HTR-8/SVneo (cell line): ENCODE measurements around the gene MAN2A1.

Source experiments
- DNase-seq: peaks from one replicate; pipeline ENCODE4 v3.0.0; 2011; ENCODE audit warnings: low spot score, mixed read lengths; ENCODE audit not compliant: insufficient read length
- FAIRE-seq: peaks from 2 replicates; lab custom pipeline; 2011; peaks lifted over from hg19 to GRCh38; lab: Jason Lieb, UNC

Gene MAN2A1

DNA sequence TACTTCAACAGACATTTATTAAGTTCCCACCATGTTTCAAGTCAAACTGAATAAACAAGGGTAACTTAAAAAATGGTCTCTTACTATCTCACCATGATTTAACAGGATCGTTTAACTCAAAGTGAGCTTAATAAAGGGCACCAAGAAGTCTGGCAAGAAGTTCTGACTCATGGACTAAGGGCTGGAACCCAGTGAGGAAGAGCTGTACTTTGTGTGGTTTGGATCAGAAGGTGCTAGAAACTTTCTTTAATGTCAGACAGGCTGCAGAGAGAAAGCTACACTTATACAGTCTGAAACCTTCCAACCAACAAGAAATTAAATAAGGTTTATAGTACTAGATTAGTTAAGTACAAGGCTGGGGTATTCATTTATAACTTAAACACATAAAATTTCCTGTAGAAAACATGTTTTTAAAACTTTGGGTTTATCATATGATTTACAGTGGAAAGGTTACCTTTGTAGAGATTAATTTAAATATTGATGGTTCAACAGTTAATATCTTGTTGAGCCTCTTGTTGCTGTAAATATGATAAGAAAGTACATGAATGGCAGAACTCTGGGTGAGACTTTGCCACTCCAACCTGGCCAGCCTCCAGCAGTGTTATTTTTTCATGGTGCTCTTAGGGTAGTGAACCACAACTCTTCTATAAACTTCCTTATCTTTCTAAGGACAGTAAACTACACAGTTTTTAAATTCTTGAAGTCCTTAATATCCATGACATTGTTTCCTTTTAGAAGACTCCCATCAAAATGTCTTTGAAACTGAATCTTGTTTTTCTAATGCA, 162.8 kb downstream of the MAN2A1 start:
- no peak for DNase-seq
- FAIRE-seq, result no peak

DNA sequence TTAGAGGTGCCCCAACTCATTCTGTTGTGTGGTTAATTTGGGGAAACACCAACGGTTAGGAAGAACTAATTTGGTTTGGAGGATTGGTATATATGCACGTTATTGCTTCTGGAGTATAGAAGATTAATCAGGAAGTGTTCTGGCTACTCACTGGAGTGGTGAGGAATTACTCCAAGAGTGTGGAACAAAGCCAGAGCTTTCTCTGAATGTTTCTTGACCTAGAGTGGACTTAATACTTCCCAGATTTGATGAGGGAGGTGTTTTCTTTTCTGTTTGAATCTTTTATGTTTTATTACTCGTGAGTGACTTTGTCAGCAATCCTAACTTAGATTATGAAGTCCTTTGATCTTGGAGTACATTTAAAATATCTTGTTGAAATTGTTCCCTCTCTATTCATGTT, 163.7 kb downstream of the MAN2A1 start:
- FAIRE-seq, result no peak
- DNase-seq, result no peak

DNA sequence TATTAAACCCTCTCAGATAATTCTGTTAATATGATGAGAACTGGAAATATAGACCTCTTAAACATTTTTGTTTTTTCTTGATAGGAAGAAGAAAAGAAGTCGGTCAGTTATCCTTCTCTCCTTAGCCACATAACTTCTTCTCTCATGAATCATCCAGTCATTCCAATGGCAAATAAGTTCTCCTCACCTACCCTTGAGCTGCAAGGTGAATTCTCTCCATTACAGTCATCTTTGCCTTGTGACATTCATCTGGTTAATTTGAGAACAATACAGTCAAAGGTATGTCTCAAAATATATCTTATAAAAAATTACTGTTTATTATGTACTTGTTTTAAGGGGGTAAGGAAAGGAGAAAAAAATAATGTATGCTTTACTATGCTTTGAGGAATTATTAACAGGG, 165.3 kb downstream of the MAN2A1 start:
- no peak for FAIRE-seq

DNA sequence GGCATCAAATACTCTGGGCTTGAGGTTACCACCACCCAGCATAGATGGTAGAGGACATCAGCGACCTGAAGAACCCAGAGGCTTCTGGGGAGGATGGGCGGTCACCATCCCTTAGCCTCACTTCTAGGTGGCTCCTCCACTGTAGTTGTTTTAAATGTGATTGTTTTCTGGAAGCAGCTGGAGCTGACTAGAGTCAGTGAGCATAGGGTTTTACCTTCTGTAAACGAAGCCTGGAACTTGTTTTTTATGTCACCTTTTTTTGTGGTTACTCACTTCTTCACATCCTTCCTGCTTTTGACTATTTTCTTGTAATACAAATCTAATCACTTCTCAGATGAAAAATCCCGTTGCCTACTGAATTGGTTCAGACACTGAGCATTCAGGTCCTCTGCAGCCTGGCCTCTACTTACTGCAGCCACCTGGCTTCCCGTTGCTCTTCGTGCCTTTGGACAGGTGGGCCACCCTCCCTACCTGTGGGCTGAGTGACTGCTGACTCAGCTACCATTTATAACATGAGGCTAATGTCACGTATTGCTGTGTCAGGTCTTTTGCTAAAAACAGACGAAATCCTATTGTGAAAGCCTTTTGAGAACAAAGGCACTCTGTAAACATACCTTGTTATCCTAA, 167.8 kb downstream of the MAN2A1 start:
- DNase-seq, result no peak
- no peak for FAIRE-seq

More for the DNA sequence above, 165.3 kb downstream of the MAN2A1 start:
- DNase-seq, result no peak

DNA sequence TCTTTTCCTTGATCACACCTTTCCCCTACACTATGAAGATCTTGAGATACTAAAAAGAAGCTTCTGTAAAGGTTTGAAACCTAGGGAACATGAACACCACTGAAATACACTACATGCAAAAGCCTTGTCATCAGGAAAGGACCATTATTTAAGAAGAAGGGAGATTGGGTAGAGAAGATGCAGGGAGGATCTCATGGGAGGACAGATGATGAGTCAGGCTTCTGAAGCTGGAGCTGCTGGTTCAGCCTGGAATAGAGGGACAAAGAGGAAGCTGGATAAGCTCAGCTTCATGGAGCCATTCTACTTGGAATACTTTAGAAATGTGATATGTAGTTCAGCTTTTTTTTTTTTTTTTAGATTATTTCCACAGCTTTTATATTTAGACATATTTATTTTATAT, 169.8 kb downstream of the MAN2A1 start:
- FAIRE-seq, result no peak

DNA sequence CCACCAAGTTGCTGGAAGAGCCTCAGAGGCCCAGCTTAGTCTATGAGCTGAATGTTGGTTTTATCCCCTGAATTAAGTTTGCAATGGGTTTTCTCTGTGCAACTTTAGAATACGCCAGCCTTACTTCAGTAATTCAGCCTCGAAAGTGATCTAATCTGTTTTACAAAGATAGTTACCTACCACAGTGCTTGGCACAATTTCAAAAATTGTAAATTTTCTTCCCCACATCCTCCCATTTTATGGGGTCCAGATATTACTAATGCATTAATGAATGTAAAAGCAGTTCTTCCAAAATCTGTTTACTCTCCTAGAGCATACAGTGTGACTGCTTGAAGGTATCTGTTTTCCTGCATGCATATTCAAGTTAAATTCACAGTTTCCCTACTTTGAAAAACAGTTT, 172.6 kb downstream of the MAN2A1 start:
- DNase-seq (no peak), FAIRE-seq (no peak)

More for the DNA sequence above, 169.8 kb downstream of the MAN2A1 start:
- DNase-seq, result no peak

DNA sequence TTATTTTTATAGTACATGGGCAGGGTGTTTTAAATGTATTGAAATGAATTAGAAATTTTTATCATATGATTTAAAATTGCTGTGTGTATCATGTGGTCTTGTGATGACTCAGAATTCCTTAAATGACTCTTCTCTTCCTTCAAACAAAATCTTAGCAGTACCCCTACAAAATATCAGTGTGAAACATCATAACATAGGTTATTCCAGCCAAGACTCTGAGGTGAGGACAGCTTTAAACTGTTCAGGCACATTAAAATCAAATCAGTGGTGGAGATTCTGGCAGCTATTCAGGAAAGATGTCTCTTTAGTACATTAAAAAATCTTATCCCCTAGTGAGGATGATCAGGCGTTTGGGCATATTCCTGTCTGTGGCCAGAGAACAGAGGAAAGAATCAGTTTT, 174.0 kb downstream of the MAN2A1 start:
- DNase-seq (no peak), FAIRE-seq (no peak)

DNA sequence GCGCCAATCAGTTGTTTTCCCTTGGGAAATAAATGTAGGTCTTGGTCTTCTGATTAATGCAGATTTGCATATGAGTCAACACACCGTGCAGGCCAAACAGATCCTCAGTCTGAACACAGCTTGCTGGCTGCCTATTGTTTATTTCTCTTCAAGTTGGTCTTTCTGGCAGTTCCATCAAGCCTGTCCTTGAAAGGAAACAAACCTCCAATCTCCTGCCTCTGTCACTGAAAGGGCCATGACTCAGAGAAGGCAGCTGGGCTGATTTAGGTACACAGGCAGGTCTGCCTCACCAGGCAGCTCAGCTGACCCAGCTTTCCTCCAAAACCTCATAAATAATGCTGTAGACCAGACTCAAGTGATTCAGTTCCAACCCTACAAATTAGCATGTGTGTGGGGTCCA, 175.9 kb downstream of the MAN2A1 start:
- DNase-seq, result peak; percentile 24
- FAIRE-seq, result peak; percentile 16

DNA sequence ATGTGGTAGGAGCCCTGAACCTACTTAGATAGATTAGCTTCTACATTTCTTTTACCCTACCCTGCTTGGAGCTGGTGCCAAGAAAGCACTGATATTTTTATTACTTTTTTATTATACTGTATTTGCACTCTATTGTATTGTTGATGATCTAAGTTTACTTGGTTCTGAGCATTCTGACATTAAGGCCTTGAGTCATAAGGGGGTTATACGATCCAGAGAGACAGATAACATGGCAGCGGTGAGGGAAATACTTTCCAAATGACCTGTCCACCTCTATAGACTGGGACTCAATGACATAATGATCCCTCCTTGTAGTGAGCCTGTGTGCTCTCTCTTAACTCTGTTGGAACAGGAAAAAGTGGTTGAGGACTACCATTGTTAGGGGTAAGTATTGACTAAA, 176.3 kb downstream of the MAN2A1 start:
- FAIRE-seq, result no peak
- DNase-seq, result peak; percentile 15

DNA sequence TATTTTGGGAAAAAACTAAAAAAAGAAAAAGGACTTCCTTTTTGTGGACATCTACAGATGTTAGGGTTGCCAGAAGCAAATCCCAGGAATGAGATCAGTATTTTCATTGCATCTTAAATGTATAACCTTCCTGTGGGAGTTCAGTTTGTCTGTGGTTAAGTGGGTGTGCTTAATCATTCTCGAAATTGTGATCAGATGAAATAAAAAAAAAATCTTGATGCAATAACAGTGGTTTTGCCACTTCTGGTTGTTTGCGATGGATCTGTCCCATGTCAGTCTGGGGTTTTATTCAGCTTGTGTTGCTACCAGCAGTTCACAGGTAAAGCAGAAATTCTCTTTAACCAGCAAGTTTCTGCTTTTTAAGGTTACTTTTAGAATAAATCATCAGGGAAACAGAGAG, 179.0 kb downstream of the MAN2A1 start:
- FAIRE-seq, result no peak

DNA sequence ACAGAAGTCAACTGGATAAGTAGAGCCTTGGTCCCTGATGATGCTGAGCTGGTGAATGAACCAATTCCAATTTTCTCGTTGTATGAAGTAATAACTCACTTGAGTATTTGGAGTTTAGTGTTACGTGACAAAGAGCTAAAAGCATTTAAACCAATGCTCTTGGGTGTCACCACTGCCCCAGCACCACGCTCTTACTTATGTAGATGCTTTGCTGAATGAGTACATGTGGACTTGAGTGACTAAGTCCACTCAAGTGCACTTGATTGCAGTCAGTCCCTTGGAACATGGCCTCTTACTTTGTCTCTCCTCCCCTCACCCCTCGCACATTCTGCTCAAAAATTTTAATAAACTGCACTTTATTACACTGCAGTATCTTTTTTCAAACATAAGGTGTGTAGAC, 184.0 kb downstream of the MAN2A1 start:
- no peak for DNase-seq
- FAIRE-seq, result no peak

More for the DNA sequence above, 179.0 kb downstream of the MAN2A1 start:
- DNase-seq, result no peak

DNA sequence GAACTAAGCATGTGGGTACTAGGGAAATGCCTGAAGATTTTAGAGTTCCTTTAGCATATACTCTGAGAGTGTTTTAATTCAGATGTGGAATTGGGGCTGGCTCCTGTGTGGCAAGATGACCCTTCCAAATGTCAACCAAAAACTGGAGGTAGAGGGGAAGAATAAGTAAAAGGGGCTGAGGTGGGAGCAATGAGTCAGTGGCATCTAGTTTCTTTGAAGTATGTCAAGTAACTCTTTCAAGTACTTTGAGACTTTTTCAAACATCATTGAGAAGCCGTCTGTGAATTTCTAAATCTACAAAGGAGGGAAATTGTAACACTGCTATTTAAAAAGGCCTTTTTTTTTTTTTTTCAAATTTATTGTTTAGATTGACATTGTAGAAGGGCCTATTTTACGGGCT, 184.4 kb downstream of the MAN2A1 start:
- FAIRE-seq (no peak), DNase-seq (no peak)

DNA sequence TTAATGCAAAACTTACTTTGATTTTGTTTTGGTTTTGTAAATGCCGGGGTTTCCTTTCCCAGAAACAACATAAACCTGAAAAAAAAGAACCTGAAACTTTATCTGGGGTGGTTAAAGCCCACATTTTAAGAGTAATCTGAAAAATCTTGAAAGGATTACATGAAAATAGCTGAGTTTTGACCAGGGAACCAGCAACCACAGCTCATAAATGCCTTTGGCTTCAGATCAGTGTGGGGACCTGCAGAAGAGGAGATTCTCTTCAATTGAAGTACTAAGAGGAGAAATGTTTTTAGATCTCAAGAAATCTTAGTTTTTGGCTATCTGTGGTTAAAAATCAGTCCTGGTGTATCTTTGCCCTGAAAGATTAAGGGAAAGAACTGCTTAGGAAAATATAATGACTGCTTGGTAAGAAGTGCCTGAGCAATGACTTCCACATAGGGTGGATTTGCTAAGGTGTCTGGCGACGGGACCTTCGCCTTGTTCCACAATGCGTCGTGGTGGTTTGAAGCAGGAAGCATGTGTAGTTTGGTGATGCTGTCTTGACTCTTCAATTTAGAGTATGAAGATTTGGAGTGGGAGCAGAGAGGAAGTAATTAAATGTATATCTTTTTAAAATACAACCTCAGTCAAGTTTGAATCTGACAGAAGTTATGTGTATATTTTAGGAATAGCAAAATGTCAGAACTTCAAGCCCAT, 186.5 kb downstream of the MAN2A1 start:
- FAIRE-seq (no peak), DNase-seq (no peak)

DNA sequence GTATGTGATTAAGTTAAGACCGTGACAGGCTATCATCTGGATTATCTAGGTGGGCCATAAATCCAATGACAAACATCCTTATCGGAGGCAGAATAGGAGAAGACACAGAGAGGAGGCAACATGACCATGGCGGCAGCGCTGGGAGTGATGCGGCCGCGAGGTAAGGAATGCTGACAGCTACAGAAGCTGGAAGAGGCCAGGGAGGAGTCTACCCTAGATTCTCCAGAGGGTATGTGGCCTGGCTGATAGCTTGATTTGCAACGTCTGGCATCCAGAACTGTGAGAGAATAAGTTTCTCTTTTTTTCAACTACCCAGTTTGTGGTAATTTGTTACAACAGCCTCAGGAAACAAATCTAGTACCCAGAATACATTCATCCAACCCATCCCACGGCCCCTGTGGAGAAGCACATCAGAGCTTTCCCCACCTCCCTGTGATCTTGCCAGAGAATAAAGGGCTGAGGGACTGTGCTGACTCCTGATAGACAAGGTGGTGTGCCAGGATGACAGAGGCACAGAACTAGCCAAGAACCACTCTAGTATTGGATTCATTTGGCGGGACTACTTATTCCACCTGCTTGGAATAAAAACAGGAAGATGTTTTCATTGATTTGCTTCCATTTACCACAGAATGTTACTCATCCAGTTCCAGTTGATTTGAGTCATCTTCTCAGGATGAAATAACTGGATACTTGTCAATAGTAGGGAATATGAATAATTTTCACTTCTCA, 187.4 kb downstream of the MAN2A1 start:
- no peak for DNase-seq
- no peak for FAIRE-seq

DNA sequence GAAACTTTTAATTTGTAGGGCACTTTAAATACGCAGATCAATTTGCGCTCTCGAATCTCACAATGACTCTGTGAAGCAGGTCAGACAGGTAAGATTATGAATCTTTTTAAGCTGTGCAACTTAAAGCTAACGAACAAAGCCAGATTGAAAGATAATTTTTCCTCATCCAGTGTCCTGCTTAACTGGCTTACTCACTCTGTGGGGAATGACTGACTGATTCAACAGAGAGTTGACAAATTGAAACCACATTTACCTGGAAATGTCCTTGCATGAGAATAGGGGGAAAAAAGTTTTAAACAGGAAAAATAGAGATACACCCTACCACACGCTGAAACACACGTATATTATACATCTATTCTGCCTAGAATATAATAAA, 187.9 kb downstream of the MAN2A1 start:
- FAIRE-seq (no peak), DNase-seq (peak; percentile 3)

DNA sequence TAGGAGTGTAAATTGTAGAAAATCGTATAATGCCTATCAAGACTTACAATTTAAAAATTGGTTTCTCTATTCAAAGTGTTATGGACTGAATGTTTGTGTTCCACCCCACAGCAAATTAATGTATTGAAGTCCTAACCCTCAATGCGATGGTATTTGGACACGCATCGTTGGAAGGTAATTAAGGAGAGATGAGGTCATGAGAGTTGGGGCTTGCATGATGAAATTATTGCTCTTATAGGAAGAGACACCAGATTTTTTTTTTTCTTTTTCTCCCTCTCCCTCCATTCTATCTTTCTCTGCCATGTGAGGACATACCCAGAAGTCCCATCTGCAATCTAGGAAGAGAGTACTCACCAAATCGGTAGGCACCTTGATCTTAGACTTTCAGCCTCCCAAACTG, 189.2 kb downstream of the MAN2A1 start:
- FAIRE-seq (no peak), DNase-seq (no peak)

DNA sequence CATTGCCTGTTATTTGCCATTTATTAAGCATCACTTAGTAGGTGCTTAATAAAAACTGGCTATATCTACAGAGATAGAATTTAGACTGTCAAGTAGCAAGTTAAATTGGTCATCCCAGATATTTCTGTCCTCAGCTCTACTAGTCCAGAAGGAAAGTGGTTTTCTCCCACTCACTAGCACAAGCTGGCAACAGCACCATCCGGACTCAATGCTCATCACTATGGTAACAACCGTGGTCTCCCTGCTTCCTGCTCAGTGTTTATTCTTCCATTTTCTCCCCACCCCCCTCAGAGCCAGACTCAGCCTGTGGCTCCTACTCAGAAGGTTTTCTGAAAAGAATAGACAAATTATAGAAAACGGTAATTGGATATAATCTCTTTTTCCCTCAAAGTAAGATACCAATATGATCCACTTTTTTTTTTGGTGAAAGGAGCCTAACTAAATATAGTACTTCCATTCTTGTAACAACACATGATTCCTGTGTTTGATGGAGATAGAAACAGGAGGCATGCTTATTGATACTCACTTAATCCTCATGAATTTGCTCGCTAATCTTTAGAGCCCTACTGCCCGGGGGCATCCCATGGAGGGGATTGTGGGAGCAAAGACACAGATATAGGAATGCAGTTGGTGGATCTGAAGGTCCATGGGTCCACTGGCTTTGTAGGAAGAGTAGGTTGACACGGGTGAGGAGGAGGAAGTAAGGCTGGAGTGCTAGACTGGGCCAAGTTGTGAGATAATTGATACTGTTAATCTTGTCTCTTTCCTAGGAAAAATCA, 191.4 kb downstream of the MAN2A1 start:
- DNase-seq (no peak), FAIRE-seq (no peak)

DNA sequence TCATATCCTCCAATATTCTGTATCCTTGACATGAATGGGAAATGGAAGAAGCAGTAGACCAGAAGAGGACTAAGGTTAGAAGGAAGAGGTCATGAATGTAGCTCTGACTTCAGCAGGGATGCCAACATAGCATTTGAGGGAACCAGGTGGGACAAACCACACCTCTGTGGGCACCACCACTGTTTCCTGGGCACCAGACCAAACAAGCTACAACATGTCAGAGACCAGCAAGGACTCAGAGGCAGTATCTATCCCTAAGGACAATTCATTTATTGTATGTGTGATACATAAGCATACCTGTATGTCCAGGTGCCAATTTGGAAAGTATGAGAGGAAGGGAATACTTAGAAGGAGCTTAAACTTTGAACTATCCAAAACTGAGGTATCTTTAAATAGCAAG, 192.8 kb downstream of the MAN2A1 start:
- DNase-seq (no peak), FAIRE-seq (no peak)

DNA sequence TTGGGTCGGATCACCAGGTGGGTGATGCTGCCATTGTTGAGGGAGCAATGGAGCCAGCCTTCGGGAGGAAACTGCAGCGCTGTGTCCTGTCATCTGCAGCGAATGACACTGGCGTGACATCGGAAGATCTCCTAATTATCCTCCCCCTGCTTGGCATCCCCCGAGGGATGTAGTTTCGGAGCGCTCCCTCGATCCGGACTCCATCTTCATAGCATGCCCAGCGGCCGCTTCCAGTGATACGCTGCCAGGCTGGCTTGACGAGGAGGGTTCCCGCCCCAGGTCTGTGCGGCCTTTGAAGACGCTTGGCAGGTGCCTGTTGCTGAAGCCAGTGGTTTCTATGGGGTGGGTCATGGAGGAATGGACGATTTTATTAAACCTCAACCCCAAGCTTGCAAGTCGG, 194.9 kb downstream of the MAN2A1 start:
- no peak for FAIRE-seq

DNA sequence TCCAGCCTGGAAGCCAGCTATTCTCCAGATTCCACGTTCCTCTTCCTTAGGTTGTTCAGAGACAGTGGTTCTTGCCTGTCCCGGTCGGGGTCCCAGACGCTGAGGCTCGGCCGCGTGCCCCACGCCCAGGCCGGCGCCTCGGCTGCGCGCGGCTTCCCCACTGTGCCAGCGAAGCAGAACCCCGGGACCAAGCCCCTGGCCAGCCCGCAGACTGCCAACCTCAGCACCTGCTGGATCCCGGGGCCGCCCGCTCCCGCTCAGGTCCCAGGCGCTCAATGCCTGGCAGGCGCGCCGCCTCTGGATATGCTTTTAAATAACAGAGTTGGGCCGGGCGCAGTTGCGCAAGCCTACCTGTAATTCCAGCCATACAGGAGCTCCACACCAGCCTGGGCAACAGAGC, 195.5 kb downstream of the MAN2A1 start:
- DNase-seq (no peak), FAIRE-seq (no peak)

More for the DNA sequence above, 194.9 kb downstream of the MAN2A1 start:
- no peak for DNase-seq
